A549 (cell line): Measurements from ENCODE around the gene HBS1L.

Experiments used
- ATOH8 ChIP-seq: fragments of 250-450 bp; sonication (Bioruptor Pico); IDR thresholded peaks from 2 replicates; pipeline ENCODE4 v1.5.0; 2020; ENCODE audit warnings: low read depth, mild to moderate bottlenecking, moderate library complexity
- CBX8 ChIP-seq: fragments of 200-600 bp; sonication (generic); IDR thresholded peaks from 2 replicates; pipeline ENCODE4 v1.6.1; 2016
- CEBPB ChIP-seq, 2 experiments: fragments of >200 bp in 1 of 2; sonication (Bioruptor Twin) in 1 of 2; formaldehyde crosslinking in 1 of 2; IDR thresholded peaks; 2 replicates each; pipeline ENCODE4 v1.6.1; 2012 to 2016
- CTCF ChIP-seq: fragments of >200 bp; sonication (Bioruptor Twin); formaldehyde crosslinking; IDR thresholded peaks from 3 replicates; pipeline ENCODE4 v1.5.1; 2016
- ELK1 ChIP-seq: fragments of 150-350 bp; IDR thresholded peaks from 2 replicates; pipeline ENCODE4 v1.6.1; 2014; ENCODE audit warnings: low read depth, mild to moderate bottlenecking, low read length
- HMGXB4 ChIP-seq: fragments of 250-450 bp; sonication (Bioruptor Pico); IDR thresholded peaks from 2 replicates; pipeline ENCODE4 v1.5.0; 2021; ENCODE audit warnings: mild to moderate bottlenecking, moderate library complexity, borderline replicate concordance
- PBX3 ChIP-seq: IDR thresholded peaks from 2 replicates; pipeline ENCODE4 v1.6.1; 2012
- PHF8 ChIP-seq: fragments of 200-600 bp; sonication (generic); IDR thresholded peaks from 2 replicates; pipeline ENCODE4 v1.6.1; 2016; ENCODE audit warnings: low read depth, mild to moderate bottlenecking, antibody characterized with exemption, moderate library complexity, borderline replicate concordance
- POLR2A ChIP-seq: IDR thresholded peaks from 2 replicates; pipeline ENCODE4 v1.6.1; 2012; ENCODE audit warnings: mild to moderate bottlenecking, low read length
- USF2 ChIP-seq: fragments of 450-650 bp; IDR thresholded peaks from 2 replicates; pipeline ENCODE4 v1.6.1; 2014; ENCODE audit warnings: antibody characterized with exemption

- no peak for TF ChIP-seq CEBPB (IDR thresholded peaks at IDR 0.05)
- no peak for TF ChIP-seq USF2
- no peak for TF ChIP-seq ATOH8
- no peak for TF ChIP-seq POLR2A
- no peak for TF ChIP-seq HMGXB4 (CRISPR knock-in tag)
- TF ChIP-seq CTCF: no peak
- TF ChIP-seq ELK1: no peak
- TF ChIP-seq PBX3: no peak
- no peak for TF ChIP-seq PHF8
- TF ChIP-seq CBX8: no peak
Measured at GRCh38 chr6:134980846-134981245, 73.8 kb downstream of the HBS1L start.
